ENCODE measurements around the gene DYNLL2.

- no peak for TF ChIP-seq CTCF (IDR thresholded peaks at IDR 0.05)
- no peak for TF ChIP-seq POLR2AphosphoS5 (IDR thresholded peaks at IDR 0.05)
- TF ChIP-seq POLR2A (IDR thresholded peaks at IDR 0.05) = no peak
Measured at GRCh38 chr17:58121925-58122324, 38.7 kb downstream of the DYNLL2 start.

Measured in prostate gland (tissue), 2 donors.